VCaP (cell line): ENCODE measurements around the gene APBA2.

Experiments used
- H3K27ac ChIP-seq: fragments of 450-650 bp; 2 replicates; pipeline ENCODE4 v1.5.1; 2017
- TF ChIP-seq, protein P1 (sequence below): fragments of 450-650 bp; conservative IDR thresholded peaks from 2 replicates; pipeline ENCODE4 v1.5.1; 2017; ENCODE audit warnings: mild to moderate bottlenecking, moderate library complexity

APBA2 gene

GRCh38 chr15:28943611-28944230 is 57.9 kb downstream of the APBA2 start:
- TF ChIP-seq, protein P1, sequence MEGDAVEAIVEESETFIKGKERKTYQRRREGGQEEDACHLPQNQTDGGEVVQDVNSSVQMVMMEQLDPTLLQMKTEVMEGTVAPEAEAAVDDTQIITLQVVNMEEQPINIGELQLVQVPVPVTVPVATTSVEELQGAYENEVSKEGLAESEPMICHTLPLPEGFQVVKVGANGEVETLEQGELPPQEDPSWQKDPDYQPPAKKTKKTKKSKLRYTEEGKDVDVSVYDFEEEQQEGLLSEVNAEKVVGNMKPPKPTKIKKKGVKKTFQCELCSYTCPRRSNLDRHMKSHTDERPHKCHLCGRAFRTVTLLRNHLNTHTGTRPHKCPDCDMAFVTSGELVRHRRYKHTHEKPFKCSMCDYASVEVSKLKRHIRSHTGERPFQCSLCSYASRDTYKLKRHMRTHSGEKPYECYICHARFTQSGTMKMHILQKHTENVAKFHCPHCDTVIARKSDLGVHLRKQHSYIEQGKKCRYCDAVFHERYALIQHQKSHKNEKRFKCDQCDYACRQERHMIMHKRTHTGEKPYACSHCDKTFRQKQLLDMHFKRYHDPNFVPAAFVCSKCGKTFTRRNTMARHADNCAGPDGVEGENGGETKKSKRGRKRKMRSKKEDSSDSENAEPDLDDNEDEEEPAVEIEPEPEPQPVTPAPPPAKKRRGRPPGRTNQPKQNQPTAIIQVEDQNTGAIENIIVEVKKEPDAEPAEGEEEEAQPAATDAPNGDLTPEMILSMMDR, result no peak
- no peak overlapping the region for H3K27ac ChIP-seq

DNA sequence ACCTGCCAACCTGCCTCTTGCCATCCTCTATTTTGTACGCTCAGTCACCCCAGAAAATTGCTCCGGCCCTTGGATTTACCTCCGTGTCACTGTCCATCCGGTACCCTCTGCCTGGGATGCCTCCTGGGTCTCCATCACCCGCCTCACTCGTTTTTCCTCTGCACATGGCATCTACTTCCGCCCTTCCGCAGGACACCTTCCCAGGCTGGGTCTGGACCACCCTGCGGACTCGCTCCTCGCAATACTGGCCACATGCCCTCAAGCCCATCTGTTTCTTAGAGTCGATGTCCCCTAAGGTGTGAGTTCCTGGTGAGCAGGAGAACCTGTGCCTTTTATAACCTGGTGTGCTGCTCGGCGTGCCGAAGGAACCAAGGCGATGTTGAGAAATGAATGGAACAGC is 58.5 kb downstream of the APBA2 start:
- H3K27ac ChIP-seq, result no peak overlapping the region
- TF ChIP-seq, protein P1, result no peak

DNA sequence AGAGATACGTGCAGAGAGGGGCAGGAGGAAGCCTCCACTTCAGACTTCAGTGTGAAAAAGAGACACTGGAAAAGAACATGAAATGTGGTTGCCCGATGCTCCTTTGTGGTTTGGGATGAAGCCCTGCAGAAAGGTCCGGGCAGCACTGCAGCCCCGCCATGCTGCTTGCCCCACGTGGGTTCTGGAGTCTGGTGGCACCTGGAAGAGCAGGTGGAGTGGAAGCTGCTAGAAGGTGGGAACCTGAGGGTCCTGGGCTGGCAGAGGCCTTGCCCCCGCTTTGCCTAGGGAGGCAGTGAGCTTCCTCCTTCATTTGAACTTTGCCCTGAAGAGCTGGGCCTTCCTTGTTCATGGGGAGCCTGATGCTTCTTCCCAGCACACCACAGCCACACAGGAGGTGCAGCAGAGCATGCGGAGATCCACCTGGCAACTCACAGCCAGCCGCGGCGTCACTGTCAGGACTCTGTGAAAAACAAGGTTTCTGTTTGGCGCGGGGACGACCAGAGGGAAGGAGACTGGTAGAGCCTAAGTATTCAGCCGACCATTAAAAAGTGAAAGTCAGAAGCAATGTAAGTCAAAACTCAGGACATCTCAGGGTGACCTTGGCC is 59.0 kb downstream of the APBA2 start:
- TF ChIP-seq, protein P1, result no peak
- H3K27ac ChIP-seq, result no peak overlapping the region

DNA sequence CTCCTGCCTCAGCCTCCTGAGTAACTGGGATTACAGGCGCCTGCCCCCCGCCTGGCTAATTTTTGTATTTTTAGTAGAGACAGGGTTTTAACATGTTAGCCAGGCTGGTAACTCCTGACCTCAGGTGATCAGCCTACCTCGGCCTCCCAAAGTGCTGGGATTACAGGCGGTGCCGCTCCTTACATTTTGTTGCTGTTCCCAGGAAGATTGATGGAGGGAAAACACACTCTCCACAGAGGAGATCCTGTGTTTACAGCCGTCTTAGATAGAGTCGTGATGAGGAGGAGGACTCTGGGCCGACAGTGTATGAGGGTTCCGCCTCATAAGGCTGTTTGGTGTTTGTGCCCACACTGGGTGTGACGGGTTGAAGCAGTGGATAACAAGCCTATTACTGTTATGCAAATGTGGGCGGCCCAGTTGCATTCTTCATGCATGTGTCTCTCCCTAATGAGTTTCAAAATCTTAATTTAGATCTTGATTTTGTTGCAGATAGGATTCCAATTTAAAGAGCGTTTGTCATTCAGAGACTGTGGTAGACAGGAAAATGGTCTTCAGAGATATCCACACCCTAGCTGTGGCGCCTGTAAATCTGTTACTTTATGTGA is 60.0 kb downstream of the APBA2 start:
- no peak overlapping the region for H3K27ac ChIP-seq
- TF ChIP-seq, protein P1, result no peak

- TF ChIP-seq, protein P1, result no peak
- no peak overlapping the region for H3K27ac ChIP-seq
Observed at GRCh38 chr15:28946803-28947202, 61.0 kb downstream of the APBA2 start.

GRCh38 chr15:28947221-28947674 is 61.5 kb downstream of the APBA2 start:
- TF ChIP-seq, protein P1, result no peak
- H3K27ac ChIP-seq, result no peak overlapping the region

GRCh38 chr15:28948036-28948435 is 62.3 kb downstream of the APBA2 start:
- TF ChIP-seq, protein P1, result no peak
- no peak overlapping the region for H3K27ac ChIP-seq
